H9 (cell line): ENCODE measurements around the gene ABCA13. TPM values are rescaled to one million over a fixed set of nuclear protein-coding genes. Genes with fewer than 3 reads are reported as not detected.

Experiments
- DNase-seq: peaks from one replicate; pipeline ENCODE4 v3.0.0-alpha.2; 2017
- H2AFZ ChIP-seq: one replicate; pipeline ENCODE4 v1.6.1; 2013; ENCODE audit warnings: mild to moderate bottlenecking, low read length, control low read depth, moderate library complexity
- H2AK5ac ChIP-seq: 2 replicates; pipeline ENCODE4 v1.6.1; 2013; ENCODE audit warnings: low read length, control low read depth, mixed read lengths; ENCODE audit not compliant: insufficient read length
- H2BK120ac ChIP-seq: one replicate; pipeline ENCODE4 v1.6.1; 2013; ENCODE audit warnings: low read depth, mild to moderate bottlenecking, low read length, control low read depth, inconsistent platforms; ENCODE audit not compliant: poor library complexity, severe bottlenecking
- H2BK12ac ChIP-seq: 2 replicates; pipeline ENCODE4 v1.6.1; 2013; ENCODE audit warnings: low read length, control low read depth, mixed read lengths, low read depth; ENCODE audit not compliant: insufficient read length
- H2BK15ac ChIP-seq: 2 replicates; pipeline ENCODE4 v1.6.1; 2013; ENCODE audit warnings: low read depth, low read length, control low read depth
- H2BK20ac ChIP-seq: one replicate; pipeline ENCODE4 v1.6.1; 2013; ENCODE audit warnings: low read depth, mild to moderate bottlenecking, low read length, control low read depth, inconsistent platforms; ENCODE audit not compliant: poor library complexity, severe bottlenecking
- H2BK5ac ChIP-seq: 2 replicates; pipeline ENCODE4 v1.6.1; 2013; ENCODE audit warnings: low read length, control low read depth, mixed read lengths; ENCODE audit not compliant: insufficient read length
- H3K14ac ChIP-seq: 2 replicates; pipeline ENCODE4 v1.6.1; 2013; ENCODE audit warnings: low read length, control low read depth; ENCODE audit not compliant: insufficient read depth
- H3K18ac ChIP-seq: 2 replicates; pipeline ENCODE4 v1.6.1; 2013; ENCODE audit warnings: low read depth, mild to moderate bottlenecking, mixed read lengths, low read length, control low read depth; ENCODE audit not compliant: insufficient read length
- H3K23ac ChIP-seq: 2 replicates; pipeline ENCODE4 v1.6.1; 2013; ENCODE audit warnings: low read length, control low read depth, mixed read lengths, low read depth; ENCODE audit not compliant: insufficient read length
- H3K23me2 ChIP-seq: 2 replicates; pipeline ENCODE4 v1.6.1; 2013; ENCODE audit warnings: low read depth, mild to moderate bottlenecking, mixed read lengths, low read length, control low read depth; ENCODE audit not compliant: insufficient read length, poor library complexity, severe bottlenecking
- H3K27ac ChIP-seq: 2 replicates; pipeline ENCODE4 v1.5.1; 2013; ENCODE audit warnings: low read length, control low read depth, mixed read lengths, low read depth; ENCODE audit not compliant: insufficient read length
- H3K27me3 ChIP-seq: 2 replicates; pipeline ENCODE4 v1.6.1; 2013; ENCODE audit warnings: low read length, control low read depth, inconsistent platforms; ENCODE audit not compliant: insufficient read depth
- H3K4ac ChIP-seq: 2 replicates; pipeline ENCODE4 v1.6.1; 2013; ENCODE audit warnings: low read depth, mild to moderate bottlenecking, control low read depth, inconsistent platforms, low read length, moderate library complexity
- H3K4me1 ChIP-seq: 2 replicates; pipeline ENCODE4 v1.6.1; 2013; ENCODE audit warnings: low read length, control low read depth, inconsistent platforms; ENCODE audit not compliant: insufficient read depth
- H3K4me2 ChIP-seq: 2 replicates; pipeline ENCODE4 v1.6.1; 2013; ENCODE audit warnings: low read length, control low read depth, mixed read lengths; ENCODE audit not compliant: insufficient read length, insufficient read depth
- H3K56ac ChIP-seq: 2 replicates; pipeline ENCODE4 v1.6.1; 2013; ENCODE audit warnings: low read depth, mild to moderate bottlenecking, mixed read lengths, low read length, control low read depth; ENCODE audit not compliant: insufficient read length
- H3K79me1 ChIP-seq: 2 replicates; pipeline ENCODE4 v1.6.1; 2013; ENCODE audit warnings: low read depth, mild to moderate bottlenecking, moderate library complexity, low read length, control low read depth, inconsistent platforms; ENCODE audit not compliant: insufficient read depth, poor library complexity, severe bottlenecking
- H3K79me2 ChIP-seq: 2 replicates; pipeline ENCODE4 v1.6.1; 2013; ENCODE audit warnings: low read length, control low read depth, inconsistent platforms; ENCODE audit not compliant: insufficient read depth
- H3K9ac ChIP-seq: 2 replicates; pipeline ENCODE4 v1.6.1; 2013; ENCODE audit warnings: low read length, control low read depth, mixed read lengths; ENCODE audit not compliant: insufficient read length; ENCODE audit errors: extremely low read depth
- H3K9me3 ChIP-seq: one replicate; pipeline ENCODE4 v1.6.1; 2013; ENCODE audit warnings: low read depth, low read length, inconsistent platforms; ENCODE audit not compliant: control insufficient read depth
- H3T11ph ChIP-seq: one replicate; pipeline ENCODE4 v1.6.1; 2013; ENCODE audit warnings: mild to moderate bottlenecking, low read length, control low read depth, inconsistent platforms
- H4K20me1 ChIP-seq: one replicate; pipeline ENCODE4 v1.6.1; 2013; ENCODE audit not compliant: control insufficient read depth, insufficient read length, insufficient read depth
- H4K5ac ChIP-seq: 2 replicates; pipeline ENCODE4 v1.6.1; 2013; ENCODE audit warnings: low read depth, mild to moderate bottlenecking, mixed read lengths, low read length, control low read depth; ENCODE audit not compliant: insufficient read length
- H4K8ac ChIP-seq: replicated peaks from 2 replicates; pipeline ENCODE4 v1.6.1; 2013; ENCODE audit warnings: low read length, control low read depth, mixed read lengths, low read depth; ENCODE audit not compliant: insufficient read length
- H4K91ac ChIP-seq: 2 replicates; pipeline ENCODE4 v1.6.1; 2013; ENCODE audit warnings: low read depth, mild to moderate bottlenecking, moderate library complexity, mixed read lengths, low read length, control low read depth; ENCODE audit not compliant: insufficient read length
- H3K27ac Mint-ChIP-seq, 3 experiments: 2 replicates in 2 of 3; 3 replicates in 1 of 3; pipeline ENCODE4 v1.8.0; 2020 to 2021; ENCODE audit warnings: mixed read lengths in 3 of 3, mild to moderate bottlenecking in 1 of 3, moderate library complexity in 1 of 3
- H3K27me3 Mint-ChIP-seq: 2 replicates; pipeline ENCODE4 v1.8.0; 2021; ENCODE audit warnings: low read depth, mild to moderate bottlenecking, moderate library complexity, mixed read lengths
- H3K36me3 Mint-ChIP-seq, 3 experiments: 2 replicates in 2 of 3; 3 replicates in 1 of 3; pipeline ENCODE4 v1.8.0; 2020 to 2021; ENCODE audit warnings: low read depth in 3 of 3, mixed read lengths in 3 of 3; ENCODE audit not compliant: insufficient read depth in 1 of 3
- H3K4me1 Mint-ChIP-seq, 2 experiments: 2 replicates each; pipeline ENCODE4 v1.8.0; 2020; ENCODE audit warnings: mixed read lengths in 2 of 2
- H3K4me3 Mint-ChIP-seq, 2 experiments: 2 replicates in 1 of 2; 3 replicates in 1 of 2; pipeline ENCODE4 v1.8.0; 2020 to 2021; ENCODE audit warnings: mild to moderate bottlenecking in 2 of 2, mixed read lengths in 2 of 2, moderate library complexity in 1 of 2
- H3K9me3 Mint-ChIP-seq, 2 experiments: 2 replicates in 1 of 2; 3 replicates in 1 of 2; pipeline ENCODE4 v1.8.0; 2020; ENCODE audit warnings: mild to moderate bottlenecking in 2 of 2, mixed read lengths in 2 of 2, moderate library complexity in 1 of 2
- WGBS: extraction: QIAGEN DNeasy Blood & Tissue Kit; methylation state at CpG from one replicate; pipeline ENCODE4 v1.1.7; 2013; ENCODE audit warnings: missing lambda C conversion rate, low lambda C conversion rate, mixed read lengths; ENCODE audit not compliant: insufficient read length; ENCODE audit errors: extremely low coverage; 5-methylcytosine and 5-hydroxymethylcytosine counted together
- total RNA-seq: library from RNA; stranded (reverse); gene quantifications from 2 replicates; pipeline ENCODE4 v1.2.1, GENCODE V29; 2021
- TF ChIP-seq, protein P1 (sequence below): fragments of 200-600 bp; sonication (generic); conservative IDR thresholded peaks from 3 replicates; pipeline ENCODE4 v1.8.0; 2021; ENCODE audit warnings: antibody characterized with exemption, mild to moderate bottlenecking

ABCA13 gene
- total RNA-seq, 1 experiment from 2014 or later: 0.11 TPM

DNA sequence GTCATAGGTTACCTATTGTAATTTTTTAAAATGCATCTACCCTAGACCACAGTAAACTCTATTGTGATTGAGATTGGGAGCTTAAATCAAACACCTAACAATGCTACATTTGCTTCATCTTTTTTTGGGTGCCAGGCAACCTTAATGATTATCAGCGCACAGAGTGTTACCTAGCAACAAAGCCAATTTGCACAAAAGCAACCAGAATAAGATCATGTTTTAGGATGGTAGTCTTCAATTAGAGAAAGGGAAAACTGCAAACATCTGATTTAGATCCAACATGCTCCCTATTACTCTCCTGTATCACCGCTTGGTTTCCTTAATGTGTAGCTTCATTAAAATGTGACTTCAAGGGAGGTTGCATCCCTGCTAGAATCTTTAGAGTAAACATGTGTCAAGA lies 226.9 kb downstream of the ABCA13 start:
- H3K27ac ChIP-seq: no peak overlapping the region
- no peak overlapping the region for H2BK15ac ChIP-seq
- H4K5ac ChIP-seq: no peak overlapping the region
- no peak overlapping the region for H2AFZ ChIP-seq
- Mint-ChIP-seq H3K4me3 (no peak overlapping the region), H3K27me3 (peaks cover 2% of the 10 kb centered on the region; the same call in 1 of the 2 replicates), H3K9me3 (no peaks in the 10 kb centered on the region; a peak in 1 of 5 replicates), H3K27ac (no peak overlapping the region), H3K4me1 (no peaks in the 10 kb centered on the region), H3K36me3 (no peaks in the 10 kb centered on the region; a peak in 1 of 7 replicates)
- no peak for DNase-seq
- no peak overlapping the region for H3K4me2 ChIP-seq
- H3K9me3 ChIP-seq: no peaks in the 10 kb centered on the region
- no peak overlapping the region for H4K91ac ChIP-seq
- no peak overlapping the region for H4K8ac ChIP-seq
- H3K27me3 ChIP-seq: no peaks in the 10 kb centered on the region
- no peak overlapping the region for H2BK5ac ChIP-seq
- H2BK20ac ChIP-seq: no peak overlapping the region
- H3K14ac ChIP-seq: no peak overlapping the region
- no peak overlapping the region for H3K23ac ChIP-seq
- H2AK5ac ChIP-seq: no peak overlapping the region
- H2BK12ac ChIP-seq: no peak overlapping the region
- H3K79me1 ChIP-seq: no peaks in the 10 kb centered on the region
- H3K18ac ChIP-seq: no peak overlapping the region
- H3K4ac ChIP-seq: no peak overlapping the region
- no peaks in the 10 kb centered on the region for H3K23me2 ChIP-seq
- H3K79me2 ChIP-seq: no peaks in the 10 kb centered on the region
- H3T11ph ChIP-seq: no peak overlapping the region
- no peak overlapping the region for H3K56ac ChIP-seq
- no peaks in the 10 kb centered on the region for H3K4me1 ChIP-seq
- TF ChIP-seq, protein P1, sequence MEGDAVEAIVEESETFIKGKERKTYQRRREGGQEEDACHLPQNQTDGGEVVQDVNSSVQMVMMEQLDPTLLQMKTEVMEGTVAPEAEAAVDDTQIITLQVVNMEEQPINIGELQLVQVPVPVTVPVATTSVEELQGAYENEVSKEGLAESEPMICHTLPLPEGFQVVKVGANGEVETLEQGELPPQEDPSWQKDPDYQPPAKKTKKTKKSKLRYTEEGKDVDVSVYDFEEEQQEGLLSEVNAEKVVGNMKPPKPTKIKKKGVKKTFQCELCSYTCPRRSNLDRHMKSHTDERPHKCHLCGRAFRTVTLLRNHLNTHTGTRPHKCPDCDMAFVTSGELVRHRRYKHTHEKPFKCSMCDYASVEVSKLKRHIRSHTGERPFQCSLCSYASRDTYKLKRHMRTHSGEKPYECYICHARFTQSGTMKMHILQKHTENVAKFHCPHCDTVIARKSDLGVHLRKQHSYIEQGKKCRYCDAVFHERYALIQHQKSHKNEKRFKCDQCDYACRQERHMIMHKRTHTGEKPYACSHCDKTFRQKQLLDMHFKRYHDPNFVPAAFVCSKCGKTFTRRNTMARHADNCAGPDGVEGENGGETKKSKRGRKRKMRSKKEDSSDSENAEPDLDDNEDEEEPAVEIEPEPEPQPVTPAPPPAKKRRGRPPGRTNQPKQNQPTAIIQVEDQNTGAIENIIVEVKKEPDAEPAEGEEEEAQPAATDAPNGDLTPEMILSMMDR: no peak
- H3K9ac ChIP-seq: no peak overlapping the region
- H4K20me1 ChIP-seq: no peaks in the 10 kb centered on the region
- no peak overlapping the region for H2BK120ac ChIP-seq
- WGBS: no CpG with 5 or more reads among the region's 2 CpGs
